GM10248 (cell line): ENCODE measurements around the gene ZFAND5.

Experiments
- CTCF ChIA-PET: fragments of 300-600 bp; sonication (Branson Sonifier 250); formaldehyde crosslinking; extraction: SDS; loops from one replicate; lab custom pipeline; 2021; ENCODE audit warnings: antibody characterized with exemption; lab: Yijun Ruan, JAX
- POLR2A ChIA-PET: fragments of 350-650 bp; sonication (Branson Sonifier 250); formaldehyde crosslinking; extraction: SDS; loops from one replicate; lab custom pipeline; 2020; ENCODE audit warnings: antibody characterized with exemption; lab: Yijun Ruan, JAX
- DNase-seq: peaks from one replicate; pipeline ENCODE4 v3.0.0; 2012; ENCODE audit errors: extremely low spot score
- CTCF ChIP-seq: IDR thresholded peaks from 2 replicates; pipeline ENCODE4 v1.5.1; 2012; ENCODE audit warnings: mild to moderate bottlenecking, low read depth; ENCODE audit errors: extremely low read depth, missing control alignments, control extremely low read depth

ZFAND5 gene

GRCh38 chr9:72400866-72401265 lies 35.9 kb upstream of the ZFAND5 start:
- no peak for TF ChIP-seq CTCF
- POLR2A ChIA-PET, result no interaction called here
- DNase-seq, result no peak
- CTCF ChIA-PET, result interaction anchor here (1.2 to 2.0 kb wide), 5 partner anchors 21 to 394 kb away, joined by 3 to 5 read pairs (median 3); partner anchors contain the start of gene ZFAND5

GRCh38 chr9:72399391-72399790 lies 34.4 kb upstream of the ZFAND5 start:
- no peak for DNase-seq
- ChIA-PET POLR2A (no interaction called here), CTCF (interaction anchor here (2.0 to 2.4 kb wide), 2 partner anchors 9 to 34 kb away, joined by 5 read pairs; partner anchors contain the start of gene ZFAND5)
- TF ChIP-seq CTCF, result no peak

- ChIA-PET CTCF (no interaction called here), POLR2A (no interaction called here)
- no peak for DNase-seq
- no peak for TF ChIP-seq CTCF
These were observed 31.5 kb upstream of the ZFAND5 start for GRCh38 chr9:72396247-72397091.

- POLR2A ChIA-PET, result no interaction called here
- TF ChIP-seq CTCF, result no peak
- no peak for DNase-seq
- CTCF ChIA-PET, result interaction anchor here (1.9 kb wide), 1 partner anchor 10 kb away, joined by 5 read pairs; no protein-coding TSS in a partner anchor
These were observed 29.1 kb upstream of the ZFAND5 start for GRCh38 chr9:72394066-72394465.

- TF ChIP-seq CTCF, result no peak
- POLR2A ChIA-PET, result interaction anchor here (1.2 kb wide), 1 partner anchor 26 kb away, joined by 8 read pairs; the partner anchor contains the start of gene ZFAND5
- CTCF ChIA-PET, result interaction anchor here (0.9 to 2.0 kb wide), 5 partner anchors 11 to 352 kb away, joined by 3 to 5 read pairs (median 3); no protein-coding TSS in a partner anchor
- no peak for DNase-seq
These were observed 25.9 kb upstream of the ZFAND5 start for GRCh38 chr9:72390907-72391306.

- ChIA-PET CTCF (interaction anchor here (0.8 to 1.5 kb wide), 3 partner anchors 9 to 206 kb away, joined by 3 read pairs; no protein-coding TSS in a partner anchor), POLR2A (no interaction called here)
- DNase-seq, result no peak
- no peak for TF ChIP-seq CTCF
These were observed 21.2 kb upstream of the ZFAND5 start for GRCh38 chr9:72386186-72386585.
